Lung microvascular endothelial cell (primary cell): ENCODE data around the gene FOXP1. TPM values are rescaled to one million over a fixed set of nuclear protein-coding genes. Genes with fewer than 3 reads are reported as not detected.

Source experiments
- DNase-seq, 2 donors: peaks; one replicate each; pipeline versions ENCODE4 v3.0.0 to v3.0.0-alpha.2; 2010; ENCODE audit warnings: low read depth in 2 of 2
- total RNA-seq: library from RNA; depleted of rRNA; stranded (reverse); fragments of >200 nt; gene quantifications from 2 replicates; pipeline ENCODE4 v1.2.1, GENCODE V29; 2014

The FOXP1 gene
- total RNA-seq, 1 donor from 2014 or later, result 75.2 TPM

DNA sequence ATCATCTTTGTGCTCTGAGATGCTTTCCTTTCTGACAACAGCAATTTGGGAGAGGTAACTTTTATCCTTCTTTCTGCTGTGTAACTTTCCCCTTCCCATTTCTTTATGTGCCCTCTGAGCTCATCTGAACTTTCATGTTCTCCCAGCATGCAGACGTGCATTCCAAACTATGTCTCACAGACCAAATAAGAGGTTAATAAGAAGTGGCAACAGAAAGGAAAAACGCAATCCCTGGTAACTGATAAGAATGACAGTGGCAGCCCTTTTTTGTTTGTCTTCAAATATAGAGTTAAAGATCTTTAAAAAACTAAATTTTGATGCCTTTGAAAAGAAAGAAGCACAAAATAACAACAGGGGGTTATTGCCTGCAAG is 533.4 kb downstream of the FOXP1 start:
- peak in 1 of 2 donors; percentile 62 for DNase-seq

DNA sequence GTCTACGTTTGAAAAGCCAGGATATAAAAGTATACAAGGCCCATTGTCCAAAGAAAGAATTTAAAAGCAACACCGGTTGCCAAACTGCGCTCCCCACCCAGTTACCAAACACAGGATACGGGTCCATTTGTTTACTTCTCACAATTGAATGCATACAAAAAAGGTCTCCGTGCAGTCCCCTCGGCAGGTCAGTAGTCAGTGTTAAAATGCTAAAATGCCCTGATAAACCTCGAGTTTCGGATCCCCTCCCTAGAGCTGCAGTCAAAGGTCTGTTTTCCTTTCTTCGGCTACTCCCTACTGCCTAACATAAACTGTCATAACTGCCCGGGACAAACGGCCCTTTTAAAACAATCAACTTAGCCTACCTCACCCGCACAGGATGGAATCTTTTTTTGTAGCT is 534.6 kb downstream of the FOXP1 start:
- DNase-seq, result peak; percentile 76 to 94

DNA sequence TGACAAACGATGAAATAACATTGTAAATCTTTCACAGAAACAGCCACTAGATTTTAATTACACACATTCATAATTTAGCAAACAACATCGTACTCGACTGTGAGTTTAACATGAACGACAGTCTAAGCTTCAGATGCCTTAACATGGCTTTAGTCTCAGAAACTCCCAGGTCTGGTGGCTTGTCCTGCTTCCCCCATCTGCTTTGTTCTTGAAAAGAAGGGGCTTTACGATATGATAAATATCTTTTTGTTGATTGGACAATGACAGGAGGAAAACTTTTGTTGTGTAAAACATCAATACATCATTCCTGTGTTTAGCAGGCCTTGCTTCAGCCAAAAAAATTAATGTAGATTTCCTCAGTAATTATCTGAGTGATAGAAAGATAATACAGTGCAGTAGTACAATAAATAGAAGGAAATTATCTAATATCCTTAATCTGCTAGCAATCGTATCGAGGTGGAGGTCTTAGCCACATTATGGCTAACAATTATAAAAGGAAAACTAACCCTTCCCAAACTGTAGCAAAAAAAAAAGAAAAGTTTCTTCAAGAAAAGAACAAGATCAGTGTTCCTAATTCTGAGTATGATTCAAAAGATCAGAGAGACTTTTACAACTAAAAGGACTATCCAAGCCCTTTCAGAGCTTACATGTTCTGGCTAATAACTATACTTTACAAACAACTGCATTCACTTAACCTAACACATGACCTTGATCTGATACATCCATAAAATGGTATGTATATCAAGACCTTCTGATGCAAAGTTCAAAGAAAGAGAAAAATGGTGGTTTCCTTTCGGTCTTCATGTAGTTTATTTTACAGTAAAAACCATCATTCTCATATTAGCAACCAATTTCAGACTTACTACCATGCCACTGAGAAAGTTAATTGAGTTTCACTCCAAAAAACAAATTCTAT is 535.7 kb downstream of the FOXP1 start:
- no peak for DNase-seq

DNA sequence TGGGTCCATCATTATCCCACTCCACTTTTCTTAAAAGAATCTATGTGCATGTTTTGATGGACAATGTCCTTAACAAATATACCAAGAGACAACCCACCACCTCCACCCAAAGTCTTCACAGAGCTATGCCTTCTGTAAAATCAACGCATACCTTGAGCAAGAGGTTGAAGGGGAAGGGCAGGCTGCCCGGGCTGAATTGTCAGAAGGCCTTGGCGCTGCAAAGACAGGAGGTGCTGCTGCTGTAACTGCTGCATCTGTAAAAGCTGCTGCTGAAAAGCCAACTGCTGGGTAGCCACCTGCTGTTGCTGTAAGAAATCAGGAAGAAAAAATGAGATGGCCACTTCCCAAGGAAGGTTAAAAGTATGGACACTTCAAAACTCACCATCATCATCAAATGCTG is 536.7 kb downstream of the FOXP1 start:
- DNase-seq, result no peak

DNA sequence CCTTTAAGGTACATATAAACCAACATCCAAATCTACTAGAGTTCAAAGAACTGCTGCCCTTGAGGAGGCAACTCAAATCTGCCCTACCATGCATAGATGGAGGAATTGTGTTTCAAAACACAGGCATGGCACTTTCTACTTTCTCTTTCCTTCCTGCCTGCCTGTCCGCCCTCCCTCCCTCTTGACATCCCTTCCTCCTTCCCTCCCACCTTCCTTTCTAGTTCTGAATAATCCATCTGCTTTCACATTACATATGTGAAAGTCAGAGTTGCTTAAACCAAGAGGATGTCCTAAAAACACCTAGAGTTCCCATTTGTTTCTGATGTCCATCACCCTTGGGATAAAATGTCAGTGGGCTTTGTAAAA is 537.6 kb downstream of the FOXP1 start:
- DNase-seq, result peak in 1 of 2 donors; percentile 37

DNA sequence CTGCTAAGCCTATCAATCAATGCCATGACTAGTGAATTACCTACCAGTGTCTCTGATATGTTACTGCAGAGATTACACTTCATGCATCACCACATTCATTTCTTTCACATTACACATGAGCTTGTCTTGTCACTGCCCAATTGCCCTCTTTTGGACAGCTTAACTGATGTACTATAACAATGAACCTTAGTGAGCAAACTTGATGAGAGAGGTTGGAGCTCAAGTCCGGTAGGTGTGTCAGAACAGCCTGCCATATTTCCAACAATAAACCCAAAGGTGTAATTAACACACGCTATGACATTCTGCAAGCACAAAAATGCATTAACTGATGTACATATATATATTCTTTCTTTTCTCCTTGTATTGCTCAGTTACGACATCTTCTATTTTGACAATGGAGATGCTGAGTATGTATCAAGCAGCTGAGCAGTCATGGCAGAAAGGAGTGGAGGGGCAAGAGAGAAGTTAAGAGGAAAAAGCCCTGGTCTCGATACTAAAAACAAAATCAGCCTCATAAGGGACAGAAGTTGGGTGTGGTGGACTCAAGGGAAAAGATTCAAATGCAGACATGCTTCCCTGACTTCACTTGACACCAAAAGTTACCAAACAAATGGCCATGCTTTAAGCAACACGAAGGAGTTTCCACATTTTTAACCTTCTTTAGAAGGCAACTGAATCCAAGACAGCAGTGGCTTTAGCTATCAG is 538.2 kb downstream of the FOXP1 start:
- DNase-seq, result no peak

DNA sequence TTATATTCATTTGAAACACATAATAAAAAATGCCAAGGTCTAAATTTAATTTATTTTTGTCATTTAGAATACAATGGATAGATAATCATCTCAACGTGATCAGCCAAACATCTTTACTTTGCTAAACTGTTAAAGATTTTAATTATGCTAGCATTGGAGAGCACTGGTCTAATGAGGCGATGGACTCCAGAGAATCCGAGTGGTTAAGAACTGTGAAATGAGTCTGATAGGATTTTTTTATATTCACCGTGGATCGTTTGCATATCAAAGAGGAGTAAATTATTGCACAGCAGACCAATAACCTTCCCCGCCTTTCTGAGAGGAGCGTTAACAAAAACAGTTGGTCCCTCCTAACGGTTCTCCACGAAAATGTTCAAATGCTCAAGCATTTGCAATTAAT is 540.8 kb downstream of the FOXP1 start:
- no peak for DNase-seq

DNA sequence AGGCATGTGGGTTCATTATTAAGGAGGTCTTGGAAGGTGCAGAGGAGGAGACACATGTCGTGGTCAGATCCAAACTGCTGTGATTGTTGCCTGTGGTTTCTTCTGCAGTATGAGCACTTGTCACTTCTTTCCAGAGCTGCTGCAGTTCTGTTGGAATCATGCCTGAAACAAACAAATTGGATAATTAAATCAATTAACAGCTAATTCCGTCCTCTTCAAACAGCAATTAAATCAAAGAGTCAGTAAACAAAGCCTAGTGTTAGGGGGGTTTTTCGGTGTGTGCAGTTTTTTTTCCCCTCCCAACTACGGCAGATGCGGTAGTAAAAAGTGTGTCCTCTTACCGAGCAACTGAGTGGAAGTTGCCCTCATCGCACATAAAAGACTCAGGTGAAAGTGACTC is 542.2 kb downstream of the FOXP1 start:
- DNase-seq, result no peak

DNA sequence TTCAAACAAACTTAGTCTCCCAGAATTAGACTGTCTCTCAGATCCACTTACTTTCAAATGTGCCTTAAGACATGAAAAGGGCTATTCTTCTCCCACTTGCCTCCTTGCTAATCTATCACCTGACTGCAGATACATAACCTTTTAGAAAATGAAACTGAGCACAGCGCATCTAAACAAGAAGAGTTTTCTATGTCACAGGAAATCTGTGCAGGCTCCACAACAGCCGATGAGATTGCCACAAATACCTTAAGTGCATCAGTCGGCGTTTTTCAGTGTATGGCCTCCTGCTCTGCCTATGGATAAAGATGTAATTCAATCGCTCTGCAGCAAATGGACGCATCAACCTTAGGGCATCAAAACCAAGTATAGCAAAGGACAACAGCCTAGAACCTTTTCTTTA is 544.2 kb downstream of the FOXP1 start:
- DNase-seq, result no peak

DNA sequence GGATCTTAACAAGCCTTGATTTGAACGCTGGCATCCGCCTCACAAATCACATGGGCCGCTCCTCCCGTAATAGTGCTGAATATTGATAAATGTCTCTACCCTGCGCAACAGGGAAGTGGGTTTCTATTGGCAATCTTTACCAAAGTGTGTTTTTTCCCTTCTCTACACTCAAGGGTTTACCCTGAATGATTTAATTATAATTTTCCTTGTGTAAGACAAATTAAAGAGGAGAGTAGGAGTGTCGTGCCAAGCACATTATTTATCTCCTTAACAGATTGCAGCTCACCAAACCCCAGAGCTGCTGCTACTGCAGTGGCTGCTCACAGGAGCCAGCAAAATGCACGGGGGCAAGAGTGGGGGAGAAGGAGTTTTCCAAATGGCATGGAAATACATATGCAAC is 545.8 kb downstream of the FOXP1 start:
- no peak for DNase-seq

DNA sequence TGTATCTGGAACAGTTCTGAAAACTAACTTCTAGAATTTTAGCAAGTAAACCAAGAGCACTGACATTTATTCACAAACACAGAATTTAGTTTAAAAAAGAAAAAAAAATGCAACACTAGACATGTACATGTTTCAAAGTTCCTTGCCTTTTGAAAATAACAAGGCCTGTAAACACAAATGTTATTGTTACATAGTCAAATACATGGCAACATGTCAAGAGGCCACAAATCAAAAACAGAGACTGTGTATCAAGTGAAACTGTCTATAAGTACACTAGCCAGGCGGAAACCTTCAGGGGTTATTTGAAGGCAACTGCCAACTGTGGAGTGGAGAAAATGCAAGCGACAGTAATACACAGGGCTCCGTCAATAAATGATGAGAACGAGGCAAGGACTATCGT is 547.6 kb downstream of the FOXP1 start:
- DNase-seq, result peak; percentile 35 to 45

DNA sequence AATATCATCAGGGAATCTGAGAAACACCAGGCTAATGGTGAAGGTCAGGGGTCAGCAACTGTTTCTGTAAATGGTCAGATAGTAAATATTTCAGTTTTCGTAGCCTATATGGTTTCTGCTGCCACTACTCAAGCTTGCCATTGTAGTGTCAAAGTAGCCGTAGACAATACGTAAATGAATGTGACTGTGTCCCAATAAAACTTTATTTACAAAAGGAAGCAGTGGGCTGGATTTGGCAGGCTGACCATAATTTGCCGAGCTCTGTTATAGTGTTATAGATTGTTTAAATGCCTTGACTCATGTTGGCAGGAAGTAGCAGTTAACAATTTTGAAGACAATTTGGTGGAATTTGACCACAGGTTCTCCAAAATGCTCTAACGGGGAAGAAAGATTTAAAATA is 548.2 kb downstream of the FOXP1 start:
- DNase-seq, result peak; percentile 89 to 92

DNA sequence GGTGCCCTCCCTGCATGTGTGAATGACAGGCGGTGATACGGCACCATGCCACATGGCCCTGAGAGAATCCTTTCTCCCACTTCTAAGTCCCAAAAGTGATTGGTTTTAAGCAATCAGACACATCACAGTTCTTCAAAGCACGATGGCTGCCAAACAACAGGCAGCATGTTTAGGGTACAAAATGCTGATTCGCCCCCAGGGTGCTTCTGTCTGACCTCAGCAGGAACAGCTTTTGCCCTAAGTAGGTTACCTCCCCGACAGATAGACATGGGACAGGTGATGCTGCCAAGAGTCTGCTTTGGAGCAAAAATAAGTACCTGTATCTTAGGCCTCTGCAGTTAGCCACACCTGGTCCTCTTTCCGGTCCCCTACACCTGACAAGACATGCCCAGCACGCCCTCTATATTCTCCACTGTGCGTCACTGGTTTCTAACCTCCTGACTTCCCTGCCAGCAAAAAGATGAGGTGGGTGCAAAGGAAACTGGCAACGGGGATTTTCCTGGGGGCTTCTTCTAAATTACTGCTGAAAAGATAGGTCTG is 549.8 kb downstream of the FOXP1 start:
- DNase-seq, result no peak

DNA sequence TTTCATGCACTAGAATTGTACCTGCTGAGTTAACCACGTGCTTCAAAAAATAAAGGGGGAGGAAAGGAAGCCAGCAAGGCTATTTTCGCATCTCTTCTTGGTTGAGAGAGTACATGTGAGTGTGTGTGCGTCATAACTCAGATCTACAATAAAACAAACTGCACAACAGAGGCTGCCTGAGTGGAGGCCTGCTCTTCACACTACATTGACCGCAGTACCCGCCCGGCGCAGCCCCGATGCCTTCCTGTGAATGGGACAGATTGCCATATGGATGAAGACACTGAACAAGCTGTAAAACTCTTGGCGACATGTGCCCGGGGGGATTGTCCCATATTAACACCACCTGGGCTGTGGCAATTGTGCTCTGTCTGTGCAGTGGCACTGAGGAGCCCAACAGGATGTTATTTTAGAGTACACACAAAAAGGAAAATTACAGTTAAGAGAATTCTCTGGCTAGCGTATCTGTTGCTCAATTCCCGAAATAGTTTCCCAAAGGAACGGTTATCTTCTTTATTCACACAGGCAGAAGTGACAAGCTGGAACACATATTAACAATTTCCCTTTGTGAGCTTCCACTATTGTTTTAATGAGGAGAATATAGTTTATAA is 551.5 kb downstream of the FOXP1 start:
- DNase-seq, result peak; percentile 62 to 93

DNA sequence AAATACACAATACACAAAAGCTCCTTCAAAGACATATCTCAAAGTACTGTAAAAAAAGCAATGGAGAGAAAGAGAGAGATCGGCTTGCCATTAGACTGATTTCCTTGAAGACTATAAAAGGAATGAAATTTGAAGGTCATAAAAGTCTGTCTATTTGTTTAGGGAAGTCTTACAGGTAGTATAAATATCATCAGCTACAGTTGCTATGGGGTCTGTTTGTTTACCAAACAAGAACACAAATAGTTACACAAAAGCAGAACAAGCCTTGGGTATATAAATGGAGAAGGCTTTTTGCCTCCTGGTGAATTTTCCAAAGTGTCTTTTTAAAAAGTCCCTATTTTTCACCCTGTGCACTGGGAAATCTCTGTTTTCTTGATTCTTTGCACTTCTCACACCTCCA is 552.3 kb downstream of the FOXP1 start:
- DNase-seq, result no peak

DNA sequence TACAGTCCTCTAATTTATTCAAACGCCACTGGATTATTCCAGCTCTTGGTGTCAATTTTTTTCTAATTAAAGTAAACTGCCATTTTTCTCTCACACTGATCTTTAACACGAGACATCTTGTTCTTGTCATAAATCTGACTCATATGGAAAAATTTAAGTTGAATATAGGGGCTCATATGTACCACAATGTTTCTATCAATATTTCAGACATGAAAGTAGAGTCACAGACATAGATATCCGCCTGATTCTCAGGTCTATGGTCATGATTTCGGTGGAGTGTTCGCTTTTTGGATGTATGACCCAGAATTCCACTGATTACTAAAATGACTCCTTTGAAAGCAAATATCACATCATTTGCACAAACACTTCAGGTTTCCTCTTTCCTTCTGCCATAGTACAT is 552.8 kb downstream of the FOXP1 start:
- DNase-seq, result no peak

DNA sequence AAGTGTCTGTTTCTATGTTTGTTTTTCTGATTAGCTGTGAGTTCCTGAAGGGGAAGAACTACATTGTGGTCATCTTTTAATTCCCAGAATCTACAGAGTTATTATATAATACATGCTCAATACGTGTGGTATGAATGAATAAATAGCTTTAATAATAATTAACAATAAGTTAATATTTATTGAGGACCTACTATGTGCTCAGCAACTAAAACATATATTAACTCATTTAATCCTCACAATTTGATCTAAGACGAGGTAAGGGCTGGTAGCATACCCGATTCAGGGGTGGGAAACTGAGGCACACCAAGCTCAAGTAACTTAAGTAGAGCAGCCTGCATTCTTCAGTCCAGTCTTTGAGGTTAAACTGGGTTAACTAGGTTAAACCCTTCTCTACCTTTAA is 553.8 kb downstream of the FOXP1 start:
- no peak for DNase-seq

DNA sequence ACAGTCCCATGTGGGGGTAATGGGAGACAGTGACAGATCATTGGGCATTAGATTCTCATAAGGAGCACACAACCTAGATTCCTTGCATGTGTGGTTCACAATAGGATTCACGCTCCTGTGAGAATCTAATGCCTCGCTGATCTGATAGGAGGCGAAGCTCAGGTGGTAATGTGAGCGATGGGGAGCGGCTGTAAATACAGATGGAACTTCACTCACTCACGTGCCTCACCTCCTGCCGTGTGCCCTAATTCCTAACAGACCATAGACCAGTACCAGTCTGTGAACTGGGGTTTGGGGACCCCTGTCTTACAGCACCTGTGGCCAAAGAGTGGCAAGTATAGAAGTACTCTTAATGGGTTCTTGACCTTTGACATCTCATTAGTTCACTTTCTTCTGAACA is 554.7 kb downstream of the FOXP1 start:
- no peak for DNase-seq

DNA sequence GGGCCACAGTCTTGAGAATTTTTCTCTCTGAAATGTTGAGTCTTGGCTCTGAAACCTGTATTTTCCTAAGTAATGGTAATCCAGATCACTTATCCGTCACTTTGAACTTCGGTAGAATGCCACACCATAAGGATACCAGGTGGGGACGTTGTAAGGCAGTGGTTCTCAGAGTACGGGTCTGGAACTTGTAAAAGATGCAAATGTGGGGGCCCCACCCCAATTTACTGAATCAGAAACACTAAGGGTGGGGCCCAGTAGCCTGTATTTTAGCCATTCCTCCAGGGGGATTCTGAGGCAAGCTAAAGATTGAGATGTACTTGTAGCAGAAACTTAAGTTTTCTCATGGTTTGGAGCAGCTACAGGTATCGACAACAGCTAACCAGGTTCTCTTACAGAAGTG is 555.3 kb downstream of the FOXP1 start:
- no peak for DNase-seq

DNA sequence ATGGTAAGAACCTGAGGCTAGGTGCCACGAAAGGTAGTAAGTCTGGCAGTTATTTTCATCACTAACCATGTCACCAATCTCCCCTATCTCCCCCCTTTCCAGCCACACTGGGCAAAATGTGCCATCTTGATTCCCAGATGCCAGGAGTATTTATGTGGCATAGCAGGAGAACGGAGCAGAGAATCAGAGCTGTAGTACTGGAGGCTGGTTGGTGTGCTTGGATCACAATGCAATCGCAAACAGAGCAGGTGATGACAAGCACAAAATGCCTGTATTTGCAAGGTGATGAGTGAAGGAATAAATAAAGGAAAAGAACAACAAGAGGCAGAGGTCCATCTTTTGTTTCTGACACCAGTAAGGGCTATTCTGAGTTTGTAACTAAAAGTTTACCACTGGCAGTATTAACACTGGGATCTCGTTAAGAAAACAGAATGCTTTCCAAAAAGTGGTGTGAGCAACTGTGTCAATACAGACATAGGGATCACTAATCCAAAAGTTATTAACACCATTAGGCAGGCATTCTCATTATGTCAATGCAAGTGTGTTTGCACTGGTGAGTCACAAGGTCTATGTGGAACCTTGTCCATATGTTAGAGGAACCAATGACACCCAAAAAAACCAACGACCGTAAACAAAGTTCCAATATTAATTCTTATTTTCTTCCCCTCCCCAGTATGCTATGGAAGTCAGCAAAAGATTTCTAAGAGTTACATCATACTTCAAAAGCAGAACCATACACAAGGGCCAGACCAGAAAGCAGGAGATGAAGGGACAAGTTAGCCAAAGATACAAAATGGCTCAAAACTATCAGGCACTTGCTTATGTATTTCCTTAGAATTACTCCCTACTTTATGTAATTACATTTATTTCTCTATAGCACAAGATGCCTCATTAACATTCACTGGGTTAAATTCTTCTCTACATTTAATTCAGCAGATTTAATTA is 556.6 kb downstream of the FOXP1 start:
- no peak for DNase-seq

DNA sequence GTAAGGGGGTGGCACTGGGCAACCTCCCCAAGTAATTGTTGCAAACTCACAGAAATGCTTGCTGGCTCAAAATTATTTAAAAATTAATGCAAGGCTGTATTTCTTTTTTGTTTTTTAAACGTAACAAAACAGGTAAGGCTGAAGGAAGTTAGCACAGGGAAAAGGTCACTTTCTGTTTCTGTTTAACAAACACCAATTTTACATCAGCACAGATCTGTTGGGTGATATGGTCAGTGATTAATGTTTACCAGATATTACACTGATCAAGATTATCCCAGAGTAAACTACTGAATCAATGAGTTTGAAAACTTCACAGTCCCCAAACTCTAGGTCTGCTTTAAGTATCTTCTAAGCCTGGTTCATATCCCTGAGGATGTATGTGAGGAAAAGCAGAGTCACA is 558.0 kb downstream of the FOXP1 start:
- no peak for DNase-seq
